A549 (cell line): Measurements from ENCODE around the gene AKT1S1. TPM values are rescaled to one million over a fixed set of nuclear protein-coding genes. Genes with fewer than 3 reads are reported as not detected.

Source experiments
- ATAC-seq, 2 experiments: fragments of 200-7000 bp in 1 of 2; fragments of >200 bp in 1 of 2; cut with Nextera tagmentation in 1 of 2; cut with Tn5 transposase in 1 of 2; 3 replicates each; pipeline versions ENCODE4 v1.8.0 to v1.9.1; 2018 to 2020; ENCODE audit warnings: mild to moderate bottlenecking in 1 of 2, moderate library complexity in 1 of 2
- CTCF ChIA-PET: fragments of 300-600 bp; sonication (Branson Sonifier 250); formaldehyde crosslinking; extraction: SDS; loops from one replicate; lab custom pipeline; 2021; ENCODE audit warnings: antibody characterized with exemption, inconsistent platforms; lab: Yijun Ruan, JAX
- POLR2A ChIA-PET: fragments of 350-600 bp; formaldehyde crosslinking; extraction: SDS; loops from one replicate; lab custom pipeline; 2021; ENCODE audit warnings: antibody characterized with exemption, inconsistent platforms; lab: Yijun Ruan, JAX
- DNase-seq, 2 experiments: peaks; one replicate each; pipeline versions ENCODE4 v3.0.0 to v3.0.0-alpha.2; 2011 to 2016; ENCODE audit warnings: low read depth in 1 of 2, low spot score in 1 of 2
- FAIRE-seq: peaks from 2 replicates; lab custom pipeline; 2011; peaks lifted over from hg19 to GRCh38; lab: Jason Lieb, UNC
- H3K27ac ChIP-seq, 2 experiments: fragments of >200 bp; sonication (Bioruptor Twin); formaldehyde crosslinking; 3 replicates each; pipeline ENCODE4 v1.5.1; 2016 to 2017
- H3K4me1 ChIP-seq: fragments of >200 bp; sonication (Bioruptor Twin); formaldehyde crosslinking; 3 replicates; pipeline ENCODE4 v1.6.1; 2016
- H3K4me2 ChIP-seq: fragments of >200 bp; sonication (Bioruptor Twin); formaldehyde crosslinking; 3 replicates; pipeline ENCODE4 v1.6.1; 2016
- H3K4me3 ChIP-seq: fragments of >200 bp; sonication (Bioruptor Twin); formaldehyde crosslinking; 3 replicates; pipeline ENCODE4 v1.5.1; 2016
- H3K9me3 ChIP-seq: fragments of >200 bp; sonication (Bioruptor Twin); formaldehyde crosslinking; 3 replicates; pipeline ENCODE4 v1.6.1; 2016
- BCL3 ChIP-seq: fragments of >200 bp; sonication (Bioruptor Twin); formaldehyde crosslinking; IDR thresholded peaks from 3 replicates; pipeline ENCODE4 v1.6.1; 2016
- CHD2 ChIP-seq: fragments of 150-350 bp; IDR thresholded peaks from 2 replicates; pipeline ENCODE4 v1.6.1; 2014; ENCODE audit warnings: low read length; ENCODE audit not compliant: partially characterized antibody
- EHMT2 ChIP-seq: fragments of 200-600 bp; sonication (generic); IDR thresholded peaks from 2 replicates; pipeline ENCODE4 v1.6.1; 2016; ENCODE audit warnings: antibody characterized with exemption, low read depth, mild to moderate bottlenecking, moderate library complexity
- HDAC2 ChIP-seq: fragments of 200-600 bp; sonication (generic); IDR thresholded peaks from 2 replicates; pipeline ENCODE4 v1.6.1; 2016
- HMGXB4 ChIP-seq: fragments of 250-450 bp; sonication (Bioruptor Pico); IDR thresholded peaks from 2 replicates; pipeline ENCODE4 v1.5.0; 2021; ENCODE audit warnings: mild to moderate bottlenecking, moderate library complexity, borderline replicate concordance
- JUNB ChIP-seq: fragments of >200 bp; sonication (Bioruptor Twin); formaldehyde crosslinking; IDR thresholded peaks from 2 replicates; pipeline ENCODE4 v1.6.1; 2016
- MAX ChIP-seq: IDR thresholded peaks from 2 replicates; pipeline ENCODE4 v1.6.1; 2012
- MYC ChIP-seq: IDR thresholded peaks from 2 replicates; pipeline ENCODE4 v1.6.1; 2012; ENCODE audit warnings: mild to moderate bottlenecking, inconsistent platforms, low read length, improper control_type of control experiment, borderline replicate concordance
- NPAS2 ChIP-seq: fragments of 250-450 bp; sonication (Bioruptor Pico); IDR thresholded peaks from 2 replicates; pipeline ENCODE4 v1.8.0; 2022; ENCODE audit warnings: mild to moderate bottlenecking, moderate library complexity, borderline replicate concordance
- PHF8 ChIP-seq: fragments of 200-600 bp; sonication (generic); IDR thresholded peaks from 2 replicates; pipeline ENCODE4 v1.6.1; 2016; ENCODE audit warnings: low read depth, mild to moderate bottlenecking, antibody characterized with exemption, moderate library complexity, borderline replicate concordance
- POLR2AphosphoS2 ChIP-seq: conservative IDR thresholded peaks from 2 replicates; pipeline ENCODE4 v1.6.1; 2012; ENCODE audit warnings: low read length, improper control_type of control experiment, inconsistent platforms
- RAD21 ChIP-seq, 2 experiments: fragments of >200 bp in 1 of 2; sonication (Bioruptor Twin) in 1 of 2; formaldehyde crosslinking in 1 of 2; IDR thresholded peaks in 1 of 2; conservative IDR thresholded peaks in 1 of 2; 2 replicates in 1 of 2; 3 replicates in 1 of 2; pipeline ENCODE4 v1.6.1; 2012 to 2018; ENCODE audit warnings: inconsistent platforms in 1 of 2
- RARB ChIP-seq: fragments of 250-450 bp; sonication (Bioruptor Pico); IDR thresholded peaks from 2 replicates; pipeline ENCODE4 v1.8.0; 2021; ENCODE audit warnings: mild to moderate bottlenecking, moderate library complexity
- RFX5 ChIP-seq: fragments of 450-650 bp; IDR thresholded peaks from 2 replicates; pipeline ENCODE4 v1.7.1; 2014; ENCODE audit warnings: antibody characterized with exemption, mild to moderate bottlenecking, moderate library complexity
- RNF2 ChIP-seq: fragments of 200-600 bp; sonication (generic); IDR thresholded peaks from 2 replicates; pipeline ENCODE4 v1.6.1; 2016; ENCODE audit warnings: low read depth, mild to moderate bottlenecking, antibody characterized with exemption, moderate library complexity, borderline replicate concordance
- SMC3 ChIP-seq: fragments of >200 bp; sonication (Bioruptor Twin); formaldehyde crosslinking; IDR thresholded peaks from 3 replicates; pipeline ENCODE4 v1.6.1; 2018; ENCODE audit warnings: inconsistent platforms
- ZC3H11A ChIP-seq: fragments of 450-650 bp; IDR thresholded peaks from 2 replicates; pipeline ENCODE4 v1.6.1; 2014; ENCODE audit warnings: antibody characterized with exemption, mild to moderate bottlenecking
- ZNF302 ChIP-seq: fragments of 250-450 bp; sonication (Bioruptor Pico); IDR thresholded peaks from 2 replicates; pipeline ENCODE4 v1.9.0; 2021; ENCODE audit warnings: inconsistent platforms, mild to moderate bottlenecking, moderate library complexity
- ZSCAN20 ChIP-seq: fragments of 250-450 bp; sonication (Bioruptor Pico); IDR thresholded peaks from 2 replicates; pipeline ENCODE4 v1.8.0; 2022; ENCODE audit warnings: mild to moderate bottlenecking, moderate library complexity
- WGBS: methylation state at CpG from one replicate; pipeline ENCODE4 v1.1.6; 2017; ENCODE audit errors: missing lambda C conversion rate; 5-methylcytosine and 5-hydroxymethylcytosine counted together
- polyA plus RNA-seq, 4 experiments: library from polyadenylated mRNA; depleted of rRNA in 3 of 4; stranded (reverse); fragments of >200 nt; fragmentation: RNase III in 1 of 4; extraction: RNeasy Plus Mini Kit Qiagen cat#74134 plus additional on column Dnase treatment in 1 of 4; gene quantifications; 2 replicates in 3 of 4; 3 replicates in 1 of 4; pipeline ENCODE4 v1.2.3, GENCODE V29; 2011 to 2017

AKT1S1 gene
- polyA plus RNA-seq, 2 of the 4 experiments (the other 2 are of a cell fraction) = 39.2 to 75.9 TPM

DNA sequence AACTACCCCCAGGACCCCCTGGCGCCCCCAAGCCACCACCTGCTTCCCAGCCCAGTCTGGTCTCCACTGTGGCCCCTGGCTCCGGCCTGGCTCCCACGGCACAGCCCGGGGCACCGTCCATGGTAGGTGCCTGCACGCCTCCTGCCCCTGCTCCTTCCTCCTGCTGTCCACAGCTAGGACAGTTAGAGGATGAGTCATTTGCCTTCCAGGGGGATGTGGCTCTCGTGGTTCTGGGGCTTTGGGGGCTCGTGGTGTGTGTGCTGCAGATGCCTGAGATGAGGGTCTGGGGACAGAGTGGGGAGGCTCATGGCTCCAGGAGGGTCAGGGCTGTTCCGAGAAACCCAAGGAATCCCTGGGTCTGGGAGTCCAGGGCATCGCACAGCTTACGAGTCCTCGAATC, 46.4 kb downstream of the AKT1S1 start:
- TF ChIP-seq POLR2AphosphoS2 (no peak), RARB (CRISPR knock-in tag) (no peak), BCL3 (no peak), PHF8 (no peak), ZC3H11A (no peak), SMC3 (no peak), JUNB (no peak)
- Histone ChIP-seq H3K4me2 (no peak overlapping the region), H3K4me1 (no peaks in the 10 kb centered on the region), H3K9me3 (no peaks in the 10 kb centered on the region), H3K4me3 (no peak overlapping the region), H3K27ac (no peak overlapping the region)
- WGBS = 89% methylated on average over 11 of the region's 12 CpGs
- FAIRE-seq = no peak
- ChIA-PET POLR2A (no interaction called here), CTCF (interaction anchor here (0.6 to 1.8 kb wide), 5 partner anchors 20 to 327 kb away, joined by 3 to 4 read pairs (median 4); partner anchors contain the start of gene PTOV1)
- no peak for DNase-seq
- ATAC-seq = no peak

DNA sequence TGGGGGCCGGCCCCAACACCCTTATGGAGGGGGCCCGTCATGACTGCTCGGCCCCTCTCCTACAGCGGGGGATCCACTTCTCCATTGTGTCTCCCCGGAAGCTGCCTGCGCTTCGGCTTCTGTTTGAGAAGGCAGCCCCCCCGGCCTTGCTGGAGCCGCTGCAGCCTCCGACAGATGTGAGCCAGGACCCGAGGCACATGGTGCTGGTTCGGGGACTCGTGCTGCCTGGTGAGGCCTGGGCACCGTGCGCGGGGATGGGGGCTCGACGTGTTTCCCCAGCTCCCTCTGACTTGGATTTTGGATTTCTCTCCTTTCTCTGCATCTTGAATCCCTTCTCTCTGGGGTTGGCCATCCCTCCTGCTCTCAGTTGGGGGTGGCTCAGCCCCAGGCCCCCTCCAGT, 47.4 kb downstream of the AKT1S1 start:
- FAIRE-seq (no peak), ATAC-seq (no peak), DNase-seq (no peak)
- WGBS = 94% methylated on average over 16 of the region's 18 CpGs
- Histone ChIP-seq H3K4me3 (no peak overlapping the region), H3K27ac (no peak overlapping the region), H3K4me1 (no peaks in the 10 kb centered on the region), H3K9me3 (no peaks in the 10 kb centered on the region), H3K4me2 (no peak overlapping the region)
- ChIA-PET CTCF (interaction anchor here (1.0 to 1.7 kb wide), 4 partner anchors 10 to 112 kb away, joined by 3 to 7 read pairs (median 4); no protein-coding TSS in a partner anchor), POLR2A (no interaction called here)
- no peak for TF ChIP-seq RNF2
- TF ChIP-seq MYC = no peak
- no peak for TF ChIP-seq HMGXB4 (CRISPR knock-in tag)
- no peak for TF ChIP-seq EHMT2
- no peak for TF ChIP-seq RAD21 (conservative IDR thresholded peaks at IDR 0.05 in 1 of 2, IDR thresholded peaks at IDR 0.05 in 1 of 2)
- no peak for TF ChIP-seq ZNF302 (CRISPR knock-in tag)
- no peak for TF ChIP-seq CHD2

DNA sequence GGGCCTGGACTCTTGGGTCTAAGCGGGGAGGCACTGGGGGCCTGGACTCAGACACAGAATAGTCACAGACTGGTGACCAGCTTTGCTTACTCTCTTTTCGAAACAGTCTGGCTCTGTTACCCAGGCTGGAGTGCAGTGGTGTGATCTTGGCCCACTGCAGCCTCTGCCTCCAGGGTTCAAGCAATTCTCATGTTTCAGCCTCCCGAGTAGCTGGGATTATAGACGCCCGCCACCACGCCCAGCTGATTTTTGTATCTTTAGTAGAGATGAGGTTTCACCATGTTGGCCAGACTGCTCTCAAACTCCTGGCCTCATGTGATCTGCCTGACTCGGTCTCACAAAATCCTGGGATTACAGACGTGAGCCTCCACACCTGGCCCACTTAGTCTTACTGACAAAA, 48.0 kb downstream of the AKT1S1 start:
- CTCF ChIA-PET = interaction anchor here (1.0 to 1.7 kb wide), 3 partner anchors 10 to 61 kb away, joined by 3 to 7 read pairs (median 4); no protein-coding TSS in a partner anchor
- WGBS = 82% methylated on average over 8 of the region's 8 CpGs
- no peak overlapping the region for H3K4me3 ChIP-seq
- FAIRE-seq (no peak), DNase-seq (no peak)
- H3K4me1 ChIP-seq = no peaks in the 10 kb centered on the region
- POLR2A ChIA-PET = no interaction called here
- TF ChIP-seq MAX (no peak), NPAS2 (CRISPR knock-in tag) (no peak), PHF8 (no peak), ZSCAN20 (CRISPR knock-in tag) (no peak), RFX5 (no peak), HDAC2 (no peak)
- TF ChIP-seq, all 56 proteins: peak for 0
- Histone ChIP-seq H3K4me2 (no peak overlapping the region), H3K9me3 (no peaks in the 10 kb centered on the region), H3K27ac (no peak overlapping the region)
- no peak for ATAC-seq
